GM21619 (cell line): ENCODE data around the gene TUBB4B.

ENCODE experiments used
- ATAC-seq: cut with Tn5 transposase; IDR thresholded peaks from one replicate; pipeline ENCODE4 v1.9.1; 2021; ENCODE audit not compliant: unreplicated experiment

TUBB4B gene

GRCh38 chr9:137225699-137226331, 15.3 kb upstream of the TUBB4B start:
- no peak for ATAC-seq

GRCh38 chr9:137226338-137227053, 14.6 kb upstream of the TUBB4B start:
- no peak for ATAC-seq

- ATAC-seq, result no peak
Observed at GRCh38 chr9:137227054-137227852, 13.8 kb upstream of the TUBB4B start, which contains the start of gene RNF224. TSS of gene RNF224 (plus strand) at chr9:137227502. CDS start at chr9:137228336, 834 bp downstream.

- ATAC-seq, result no peak
Observed at GRCh38 chr9:137227853-137228505, 13.1 kb upstream of the TUBB4B start.

- ATAC-seq, result no peak
Observed at GRCh38 chr9:137228506-137228967, 12.6 kb upstream of the TUBB4B start.

GRCh38 chr9:137228968-137229896, 11.9 kb upstream of the TUBB4B start:
- no peak for ATAC-seq

GRCh38 chr9:137229903-137230704, 11.0 kb upstream of the TUBB4B start:
- ATAC-seq, result no peak

- ATAC-seq, result no peak
Observed at GRCh38 chr9:137230705-137231371, 10.2 kb upstream of the TUBB4B start, which contains the start of gene SLC34A3. TSS of gene SLC34A3 (plus strand) at chr9:137230901. CDS start at chr9:137231703, 802 bp downstream.

GRCh38 chr9:137231372-137232039, 9.6 kb upstream of the TUBB4B start:
- ATAC-seq, result no peak

- no peak for ATAC-seq
Observed at GRCh38 chr9:137232101-137232500, 9.0 kb upstream of the TUBB4B start.

- no peak for ATAC-seq
Observed at GRCh38 chr9:137232510-137232909, 8.6 kb upstream of the TUBB4B start.

GRCh38 chr9:137233143-137233980, 7.7 kb upstream of the TUBB4B start:
- no peak for ATAC-seq

GRCh38 chr9:137234055-137234697, 6.9 kb upstream of the TUBB4B start:
- ATAC-seq, result no peak

- ATAC-seq, result no peak
Observed at GRCh38 chr9:137234758-137235423, 6.2 kb upstream of the TUBB4B start.

- ATAC-seq, result no peak
Observed at GRCh38 chr9:137235424-137236237, 5.5 kb upstream of the TUBB4B start.
